Measurements from ENCODE around the gene OR1F1. TPM values are rescaled to one million over a fixed set of nuclear protein-coding genes. Genes with fewer than 3 reads are reported as not detected.

Gene OR1F1
- total RNA-seq, 1 experiment from 2014 or later: not detected

- no peak for TF ChIP-seq CTCF (conservative IDR thresholded peaks at IDR 0.05)
- no peaks in the 10 kb centered on the region for H3K4me1 ChIP-seq (ENCODE audit: insufficient read depth, low read length)
- no peak overlapping the region for H4K8ac ChIP-seq (replicated peaks; ENCODE audit: insufficient read length, low read depth, low read length)
- no peak overlapping the region for H3K4me2 ChIP-seq (ENCODE audit: insufficient read depth, insufficient read length, low read length)
- H2BK12ac ChIP-seq (ENCODE audit: insufficient read length, low read depth, low read length): no peak overlapping the region
- H3K79me1 ChIP-seq (ENCODE audit: insufficient read depth, low read depth, low read length, poor library complexity, severe bottlenecking): no peaks in the 10 kb centered on the region
- H3K9ac ChIP-seq (ENCODE audit: extremely low read depth, insufficient read length, low read length): no peak overlapping the region
- H3K79me2 ChIP-seq (ENCODE audit: insufficient read depth, low read length): no peaks in the 10 kb centered on the region
- no peak overlapping the region for H4K91ac ChIP-seq (ENCODE audit: insufficient read length, low read depth, low read length)
- no peak overlapping the region for H3K56ac ChIP-seq (ENCODE audit: insufficient read length, low read depth, low read length)
- no peak overlapping the region for H3K4me3 Mint-ChIP-seq
- no peak overlapping the region for H3K4ac ChIP-seq (ENCODE audit: low read depth, low read length)
- peaks cover 40% of the 10 kb centered on the region for H3K27me3 Mint-ChIP-seq (ENCODE audit: low read depth)
- no peaks in the 10 kb centered on the region for H3K9me3 ChIP-seq (ENCODE audit: control insufficient read depth, low read depth, low read length)
- DNase-seq: no peak
- no peak overlapping the region for H2AFZ ChIP-seq (ENCODE audit: low read length)
- WGBS (ENCODE audit: extremely low coverage, insufficient read length, low lambda C conversion rate): no CpG with 5 or more reads among the region's 1 CpG
- peaks cover 72 to 90% of the 10 kb centered on the region in 2 experiments for H3K9me3 Mint-ChIP-seq
- H3K27me3 ChIP-seq (ENCODE audit: insufficient read depth, low read length): no peaks in the 10 kb centered on the region
- H2BK15ac ChIP-seq (ENCODE audit: low read depth, low read length): no peak overlapping the region
- no peak overlapping the region for H3K27ac ChIP-seq (ENCODE audit: insufficient read length, low read depth, low read length)
- no peak overlapping the region for H3K14ac ChIP-seq (ENCODE audit: insufficient read depth, low read length)
- H2BK20ac ChIP-seq (ENCODE audit: low read depth, low read length, poor library complexity, severe bottlenecking): no peak overlapping the region
- H2BK120ac ChIP-seq (ENCODE audit: low read depth, low read length, poor library complexity, severe bottlenecking): no peak overlapping the region
- peaks cover 1 to 3% (median 1%) of the 10 kb centered on the region in 3 experiments; a peak in 5 of 7 replicates for H3K36me3 Mint-ChIP-seq (ENCODE audit: insufficient read depth in 1 of 3, low read depth in 3 of 3)
- no peak overlapping the region for H3K23ac ChIP-seq (ENCODE audit: insufficient read length, low read depth, low read length)
- H4K5ac ChIP-seq (ENCODE audit: insufficient read length, low read depth, low read length): no peak overlapping the region
- H3K27ac Mint-ChIP-seq: no peak overlapping the region
- H3K4me1 Mint-ChIP-seq: no peaks in the 10 kb centered on the region
- H2BK5ac ChIP-seq (ENCODE audit: insufficient read length, low read length): no peak overlapping the region
- H4K20me1 ChIP-seq (ENCODE audit: control insufficient read depth, insufficient read depth, insufficient read length): no peaks in the 10 kb centered on the region
- H2AK5ac ChIP-seq (ENCODE audit: insufficient read length, low read length): no peak overlapping the region
- no peak overlapping the region for H3K18ac ChIP-seq (ENCODE audit: insufficient read length, low read depth, low read length)
- no peak overlapping the region for H3T11ph ChIP-seq (ENCODE audit: low read length)
- no peaks in the 10 kb centered on the region for H3K23me2 ChIP-seq (ENCODE audit: insufficient read length, low read depth, low read length, poor library complexity, severe bottlenecking)
These were observed 24.6 kb downstream of the OR1F1 start for GRCh38 chr16:3212567-3212966.
